ENCODE data around the gene TEAD4.

- no peak for TF ChIP-seq CTCF (conservative IDR thresholded peaks at IDR 0.05)
- no peak for TF ChIP-seq EZH2 (IDR thresholded peaks at IDR 0.05; ENCODE audit: low read depth)
These were observed 36.1 kb upstream of the TEAD4 start for GRCh38 chr12:2923057-2923456.

Measured in PC-9 (cell line).